ENCODE results near the gene PPP1R12C.

- TF ChIP-seq EZH2phosphoT487 (IDR thresholded peaks at IDR 0.05; ENCODE audit: low read depth): no peak
- TF ChIP-seq CTCF (IDR thresholded peaks at IDR 0.05; ENCODE audit: low read depth, low read length): no peak
Observed at GRCh38 chr19:55086730-55087541, 30.5 kb downstream of the PPP1R12C start.

Measured in OCI-LY3 (cell line).